Stimulated activated CD8-positive, alpha-beta memory T cell treated with anti-CD3 and anti-CD28 coated beads, Interleukin-2, amount 100 ng/mL, for 48 hours (primary cell): ENCODE measurements around the gene DNM3.
"Not testable (repeated sequence)": the region's sequence is repeated elsewhere in the genome, so short reads cannot be mapped to it uniquely, and the experiment has no call there.

ENCODE experiments used
- DNase-seq, 2 donors: peaks; one replicate each; pipeline ENCODE4 v3.0.0-alpha.2; 2020; ENCODE audit warnings: low read depth in 2 of 2

DNM3 gene

GRCh38 chr1:171841050-171841910 is at the start of gene DNM3:
TSS of gene DNM3 (plus strand) at chr1:171841498. CDS start at chr1:171841657, 159 bp downstream.
- peak; percentile 57 to 63 for DNase-seq

- no peak for DNase-seq
Observed at GRCh38 chr1:171792656-171793369, 48.5 kb upstream of the DNM3 start.

GRCh38 chr1:171793636-171794035 is 47.7 kb upstream of the DNM3 start:
- no peak for DNase-seq

GRCh38 chr1:171794085-171794484 is 47.2 kb upstream of the DNM3 start:
- DNase-seq: peak; percentile 28 to 30

GRCh38 chr1:171796592-171796991 is 44.7 kb upstream of the DNM3 start:
- DNase-seq: no peak

- DNase-seq: no peak
Observed at GRCh38 chr1:171798311-171798710, 43.0 kb upstream of the DNM3 start.

GRCh38 chr1:171798765-171799164 is 42.5 kb upstream of the DNM3 start:
- DNase-seq: no peak

- DNase-seq: no peak
Observed at GRCh38 chr1:171799166-171799565, 42.1 kb upstream of the DNM3 start.

GRCh38 chr1:171799698-171800097 is 41.6 kb upstream of the DNM3 start:
- DNase-seq: not testable (repeated sequence)

GRCh38 chr1:171800342-171800741 is 41.0 kb upstream of the DNM3 start:
- no peak for DNase-seq

GRCh38 chr1:171800851-171801250 is 40.4 kb upstream of the DNM3 start:
- no peak for DNase-seq

- no peak for DNase-seq
Observed at GRCh38 chr1:171801487-171801891, 39.8 kb upstream of the DNM3 start.

GRCh38 chr1:171802207-171802606 is 39.1 kb upstream of the DNM3 start:
- DNase-seq: no peak

- no peak for DNase-seq
Observed at GRCh38 chr1:171803045-171803444, 38.3 kb upstream of the DNM3 start.

- DNase-seq: no peak
Observed at GRCh38 chr1:171803461-171804022, 37.8 kb upstream of the DNM3 start.

GRCh38 chr1:171805395-171806115 is 35.7 kb upstream of the DNM3 start:
- no peak for DNase-seq

- no peak for DNase-seq
Observed at GRCh38 chr1:171807556-171807955, 33.7 kb upstream of the DNM3 start.

GRCh38 chr1:171809834-171810233 is 31.5 kb upstream of the DNM3 start:
- DNase-seq: no peak

GRCh38 chr1:171811672-171812071 is 29.6 kb upstream of the DNM3 start:
- no peak for DNase-seq

- no peak for DNase-seq
Observed at GRCh38 chr1:171814692-171815091, 26.6 kb upstream of the DNM3 start.

GRCh38 chr1:171816300-171816901 is 24.9 kb upstream of the DNM3 start:
- DNase-seq: no peak
